AG04449 (cell line): ENCODE results near the gene MINAR2.

ENCODE experiments used
- CTCF ChIA-PET: fragments of 350-600 bp; formaldehyde crosslinking; extraction: SDS; loops from one replicate; lab custom pipeline; 2021; ENCODE audit warnings: antibody characterized with exemption; lab: Yijun Ruan, JAX
- POLR2A ChIA-PET: fragments of 400-600, 350-600 bp; formaldehyde crosslinking; extraction: SDS; loops from one replicate; lab custom pipeline; 2020; ENCODE audit warnings: antibody characterized with exemption, inconsistent platforms; lab: Yijun Ruan, JAX
- DNase-seq: peaks from one replicate; pipeline ENCODE4 v3.0.0-alpha.2; 2010; ENCODE audit warnings: low read depth, low spot score
- H3K4me3 ChIP-seq: 2 replicates; pipeline ENCODE4 v1.5.1; 2011; ENCODE audit warnings: low read depth, mild to moderate bottlenecking, control low read depth, low read length
- CTCF ChIP-seq: IDR thresholded peaks from one replicate; pipeline ENCODE4 v1.5.1; 2011; ENCODE audit warnings: mild to moderate bottlenecking, moderate library complexity, low read length, control low read depth, inconsistent platforms; ENCODE audit not compliant: insufficient read depth; ENCODE audit errors: missing control alignments

Gene MINAR2

GRCh38 chr5:129803403-129803802 is 55.5 kb downstream of the MINAR2 start:
- DNase-seq: no peak
- CTCF ChIA-PET: no interaction called here
- POLR2A ChIA-PET: no interaction called here
- H3K4me3 ChIP-seq: no peak overlapping the region
- no peak for TF ChIP-seq CTCF

GRCh38 chr5:129804705-129805104 is 56.8 kb downstream of the MINAR2 start:
- TF ChIP-seq CTCF: no peak
- H3K4me3 ChIP-seq: no peak overlapping the region
- POLR2A ChIA-PET: no interaction called here
- CTCF ChIA-PET: no interaction called here
- DNase-seq: no peak

- no peak for TF ChIP-seq CTCF
- no peak overlapping the region for H3K4me3 ChIP-seq
- DNase-seq: no peak
- ChIA-PET CTCF (interaction anchor here (1.1 kb wide), 1 partner anchor 45 kb away, joined by 3 read pairs; no protein-coding TSS in a partner anchor), POLR2A (no interaction called here)
Measured at GRCh38 chr5:129807162-129807814, 59.4 kb downstream of the MINAR2 start.
